HepG2 (cell line): Measurements from ENCODE around the gene BLCAP. TPM values are rescaled to one million over a fixed set of nuclear protein-coding genes. Genes with fewer than 3 reads are reported as not detected.

Source experiments
- CBX1 ChIP-seq: IDR thresholded peaks from one replicate; pipeline ENCODE4 v1.6.1; 2016; ENCODE audit warnings: antibody characterized with exemption, low read depth
- ELF1 ChIP-seq: sonication (generic); formaldehyde crosslinking; IDR thresholded peaks from 2 replicates; pipeline ENCODE4 v1.4.0; 2020; ENCODE audit warnings: missing genetic modification reagents
- FOXJ3 ChIP-seq: sonication (generic); formaldehyde crosslinking; IDR thresholded peaks from 2 replicates; pipeline ENCODE4 v1.4.0; 2020; ENCODE audit warnings: missing genetic modification reagents, mild to moderate bottlenecking, borderline replicate concordance
- HDAC2 ChIP-seq: sonication (generic); formaldehyde crosslinking; IDR thresholded peaks from 2 replicates; pipeline ENCODE4 v1.4.0; 2020; ENCODE audit warnings: missing genetic modification reagents
- NFATC3 ChIP-seq: sonication (generic); formaldehyde crosslinking; IDR thresholded peaks from 2 replicates; pipeline ENCODE4 v1.5.1; 2020; ENCODE audit warnings: mild to moderate bottlenecking, missing genetic modification reagents
- POLR2G ChIP-seq: fragments of 200-400 bp; formaldehyde crosslinking; IDR thresholded peaks from 2 replicates; pipeline ENCODE4 v1.6.1; 2018; ENCODE audit warnings: mild to moderate bottlenecking, low read depth, low read length, moderate library complexity
- PPARG ChIP-seq: conservative IDR thresholded peaks from 2 replicates; pipeline ENCODE4 v1.6.1; 2016; ENCODE audit warnings: missing biosample characterization, missing genetic modification reagents
- SALL1 ChIP-seq: sonication (generic); formaldehyde crosslinking; IDR thresholded peaks from 2 replicates; pipeline ENCODE4 v1.8.0; 2022; ENCODE audit warnings: mild to moderate bottlenecking, missing genetic modification reagents
- STAT6 ChIP-seq: sonication (generic); formaldehyde crosslinking; IDR thresholded peaks from 2 replicates; pipeline ENCODE4 v1.4.0; 2020; ENCODE audit warnings: missing genetic modification reagents, mild to moderate bottlenecking, borderline replicate concordance
- ZNF574 ChIP-seq: sonication (generic); formaldehyde crosslinking; IDR thresholded peaks from 2 replicates; pipeline ENCODE4 v1.4.0; 2020; ENCODE audit warnings: missing genetic modification reagents
- ZSCAN29 ChIP-seq: sonication (generic); formaldehyde crosslinking; conservative IDR thresholded peaks from 2 replicates; pipeline ENCODE4 v1.4.0; 2020; ENCODE audit warnings: mild to moderate bottlenecking, missing genetic modification reagents
- polyA plus RNA-seq, 8 experiments: library from polyadenylated mRNA; depleted of rRNA in 3 of 8; stranded (reverse) in 7 of 8; unstranded in 1 of 8; fragments of >200 nt; fragmentation: Illumina TruSeq in 4 of 8; extraction: Trizol in 4 of 8; gene quantifications; 2 replicates each; pipeline versions ENCODE4 v1.2.1 to v1.2.3, GENCODE V29; 2011 to 2016; ENCODE audit warnings: low read depth in 4 of 8, missing spikeins in 1 of 8, mixed read lengths in 1 of 8; ENCODE audit not compliant: insufficient read depth in 1 of 8
- total RNA-seq, 5 experiments: library from RNA; depleted of rRNA; stranded (reverse); fragments of >200 nt; fragmentation: Illumina TruSeq; extraction: Trizol; gene quantifications; 2 replicates each; pipeline ENCODE4 v1.2.3, GENCODE V29; 2016; ENCODE audit warnings: low read depth in 1 of 5
- TF ChIP-seq, protein P1 (sequence below): sonication (generic); formaldehyde crosslinking; IDR thresholded peaks from 2 replicates; pipeline ENCODE4 v1.5.0; 2020; ENCODE audit warnings: mild to moderate bottlenecking, missing genetic modification reagents
- TF ChIP-seq, protein P2 (sequence below): IDR thresholded peaks from 2 replicates; pipeline ENCODE4 v1.6.1; 2016; ENCODE audit warnings: low read depth
- TF ChIP-seq, protein P3 (sequence below): sonication (generic); formaldehyde crosslinking; IDR thresholded peaks from 2 replicates; pipeline ENCODE4 v1.8.1; 2023; ENCODE audit warnings: mild to moderate bottlenecking, inconsistent platforms, moderate library complexity, missing genetic modification reagents, borderline replicate concordance
- TF ChIP-seq, protein P4 (sequence below): sonication (generic); formaldehyde crosslinking; IDR thresholded peaks from 2 replicates; pipeline ENCODE4 v1.5.1; 2020; ENCODE audit warnings: mild to moderate bottlenecking, missing genetic modification reagents, borderline replicate concordance

The BLCAP gene
- total and polyA plus RNA-seq, 2 of the 13 experiments (the other 11 are each of a cell fraction or from before 2014, with no cell fraction given): 52.4 to 86.8 TPM

DNA sequence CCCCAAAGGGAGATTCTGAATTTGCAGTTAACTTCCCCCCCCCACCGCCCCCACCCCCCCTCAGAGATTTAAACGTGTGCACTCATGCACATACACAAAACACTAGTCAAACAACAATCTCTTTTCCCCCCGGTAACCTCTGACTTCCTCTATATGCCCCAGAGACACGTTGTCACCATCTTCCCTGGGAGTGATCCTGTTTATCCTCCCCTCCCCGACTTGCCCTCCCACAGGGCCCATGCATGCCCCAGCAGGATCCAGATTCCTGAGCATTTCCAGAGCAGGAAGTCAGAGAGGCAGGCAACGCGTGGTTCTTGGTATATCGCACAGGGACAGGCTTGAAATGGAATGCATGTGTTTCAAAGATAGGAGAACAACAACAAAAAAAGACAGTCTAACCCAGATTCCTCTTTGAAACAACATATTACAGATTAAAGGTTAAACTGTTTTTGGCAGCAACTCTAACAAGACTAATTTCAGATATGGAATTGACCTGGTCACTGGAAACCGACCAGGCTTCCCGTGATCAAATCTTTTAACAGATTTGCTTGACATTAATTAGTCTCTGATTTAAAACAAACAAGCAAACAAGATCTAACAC lies 1.3 kb downstream of the BLCAP start (continued):
- peak; percentile 41; the same call in 1 of the 2 replicates for TF ChIP-seq HDAC2 (CRISPR knock-in tag)
- TF ChIP-seq ELF1 (CRISPR knock-in tag): peak; percentile 78
- TF ChIP-seq NFATC3: no peak
- TF ChIP-seq, protein P1, sequence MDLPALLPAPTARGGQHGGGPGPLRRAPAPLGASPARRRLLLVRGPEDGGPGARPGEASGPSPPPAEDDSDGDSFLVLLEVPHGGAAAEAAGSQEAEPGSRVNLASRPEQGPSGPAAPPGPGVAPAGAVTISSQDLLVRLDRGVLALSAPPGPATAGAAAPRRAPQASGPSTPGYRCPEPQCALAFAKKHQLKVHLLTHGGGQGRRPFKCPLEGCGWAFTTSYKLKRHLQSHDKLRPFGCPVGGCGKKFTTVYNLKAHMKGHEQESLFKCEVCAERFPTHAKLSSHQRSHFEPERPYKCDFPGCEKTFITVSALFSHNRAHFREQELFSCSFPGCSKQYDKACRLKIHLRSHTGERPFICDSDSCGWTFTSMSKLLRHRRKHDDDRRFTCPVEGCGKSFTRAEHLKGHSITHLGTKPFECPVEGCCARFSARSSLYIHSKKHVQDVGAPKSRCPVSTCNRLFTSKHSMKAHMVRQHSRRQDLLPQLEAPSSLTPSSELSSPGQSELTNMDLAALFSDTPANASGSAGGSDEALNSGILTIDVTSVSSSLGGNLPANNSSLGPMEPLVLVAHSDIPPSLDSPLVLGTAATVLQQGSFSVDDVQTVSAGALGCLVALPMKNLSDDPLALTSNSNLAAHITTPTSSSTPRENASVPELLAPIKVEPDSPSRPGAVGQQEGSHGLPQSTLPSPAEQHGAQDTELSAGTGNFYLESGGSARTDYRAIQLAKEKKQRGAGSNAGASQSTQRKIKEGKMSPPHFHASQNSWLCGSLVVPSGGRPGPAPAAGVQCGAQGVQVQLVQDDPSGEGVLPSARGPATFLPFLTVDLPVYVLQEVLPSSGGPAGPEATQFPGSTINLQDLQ: no peak
- no peak for TF ChIP-seq CBX1
- TF ChIP-seq ZNF574 (CRISPR knock-in tag): peak; percentile 24; the same call in 1 of the 2 replicates
- TF ChIP-seq, protein P2, sequence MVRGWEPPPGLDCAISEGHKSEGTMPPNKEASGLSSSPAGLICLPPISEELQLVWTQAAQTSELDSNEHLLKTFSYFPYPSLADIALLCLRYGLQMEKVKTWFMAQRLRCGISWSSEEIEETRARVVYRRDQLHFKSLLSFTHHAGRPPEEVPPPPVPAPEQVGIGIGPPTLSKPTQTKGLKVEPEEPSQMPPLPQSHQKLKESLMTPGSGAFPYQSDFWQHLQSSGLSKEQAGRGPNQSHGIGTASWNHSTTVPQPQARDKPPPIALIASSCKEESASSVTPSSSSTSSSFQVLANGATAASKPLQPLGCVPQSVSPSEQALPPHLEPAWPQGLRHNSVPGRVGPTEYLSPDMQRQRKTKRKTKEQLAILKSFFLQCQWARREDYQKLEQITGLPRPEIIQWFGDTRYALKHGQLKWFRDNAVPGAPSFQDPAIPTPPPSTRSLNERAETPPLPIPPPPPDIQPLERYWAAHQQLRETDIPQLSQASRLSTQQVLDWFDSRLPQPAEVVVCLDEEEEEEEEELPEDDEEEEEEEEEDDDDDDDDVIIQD (CRISPR knock-in tag): peak; percentile 57; the same call in 1 of the 2 replicates
- 0 out of 2 replicates have a peak, but pooled peaks have one; percentile 51 for TF ChIP-seq ZSCAN29 (CRISPR knock-in tag)
- TF ChIP-seq, protein P3, sequence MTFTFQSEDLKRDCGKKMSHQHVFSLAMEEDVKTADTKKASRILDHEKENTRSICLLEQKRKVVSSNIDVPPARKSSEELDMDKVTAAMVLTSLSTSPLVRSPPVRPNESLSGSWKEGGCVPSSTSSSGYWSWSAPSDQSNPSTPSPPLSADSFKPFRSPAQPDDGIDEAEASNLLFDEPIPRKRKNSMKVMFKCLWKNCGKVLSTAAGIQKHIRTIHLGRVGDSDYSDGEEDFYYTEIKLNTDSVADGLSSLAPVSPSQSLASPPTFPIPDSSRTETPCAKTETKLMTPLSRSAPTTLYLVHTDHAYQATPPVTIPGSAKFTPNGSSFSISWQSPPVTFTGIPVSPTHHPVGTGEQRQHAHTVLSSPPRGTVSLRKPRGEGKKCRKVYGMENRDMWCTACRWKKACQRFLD (CRISPR knock-in tag): no peak
- TF ChIP-seq PPARG (CRISPR knock-in tag): 0 out of 2 replicates have a peak, but pooled peaks have one; percentile 17
- peak; percentile 27; the same call in 1 of the 2 replicates for TF ChIP-seq FOXJ3 (CRISPR knock-in tag)
- TF ChIP-seq STAT6 (CRISPR knock-in tag): no peak
- TF ChIP-seq, protein P4, sequence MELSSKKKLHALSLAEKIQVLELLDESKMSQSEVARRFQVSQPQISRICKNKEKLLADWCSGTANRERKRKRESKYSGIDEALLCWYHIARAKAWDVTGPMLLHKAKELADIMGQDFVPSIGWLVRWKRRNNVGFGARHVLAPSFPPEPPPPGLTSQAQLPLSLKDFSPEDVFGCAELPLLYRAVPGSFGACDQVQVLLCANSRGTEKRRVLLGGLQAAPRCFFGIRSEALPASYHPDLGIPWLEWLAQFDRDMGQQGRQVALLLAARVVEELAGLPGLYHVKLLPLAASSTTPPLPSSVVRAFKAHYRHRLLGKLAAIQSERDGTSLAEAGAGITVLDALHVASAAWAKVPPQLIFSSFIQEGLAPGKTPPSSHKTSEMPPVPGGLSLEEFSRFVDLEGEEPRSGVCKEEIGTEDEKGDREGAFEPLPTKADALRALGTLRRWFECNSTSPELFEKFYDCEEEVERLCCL (CRISPR knock-in tag): peak; percentile 20; the same call in 1 of the 2 replicates
- peak; percentile 52; the same call in 1 of the 2 replicates for TF ChIP-seq POLR2G
- TF ChIP-seq SALL1: peak; percentile 32; the same call in 1 of the 2 replicates
